ENCODE measurements around the gene ROPN1L. TPM values are rescaled to one million over a fixed set of nuclear protein-coding genes. Genes with fewer than 3 reads are reported as not detected.

Gene ROPN1L
- total and polyA plus RNA-seq, 2 of the 8 experiments (the other 6 are each of a cell fraction or from before 2014, with no cell fraction given): 0.24 to 0.73 TPM

GRCh38 chr5:10478436-10478835 lies 36.8 kb downstream of the ROPN1L start:
- Histone ChIP-seq H2BK12ac (ENCODE audit: low read depth, low read length) (peak overlapping the region; percentile 82; the same call in 1 of the 2 replicates), H3K23me2 (ENCODE audit: low read depth, low read length) (no peaks in the 10 kb centered on the region), H3K14ac (ENCODE audit: insufficient read length) (no peak overlapping the region), H3K36me3 (ENCODE audit: control insufficient read depth in 2 of 4, insufficient read depth in 4 of 4, low read length in 3 of 4) (no peaks in the 10 kb centered on the region), H2BK5ac (ENCODE audit: low read depth, low read length) (no peak overlapping the region), H3K56ac (replicated peaks; ENCODE audit: insufficient read length, low read depth, low read length) (no peak overlapping the region), H3K18ac (ENCODE audit: extremely low read depth, low read length) (0 out of 2 replicates have a peak overlapping the region, but pooled peaks have one; percentile 14), H3K27ac (ENCODE audit: low read depth, low read length) (no peak overlapping the region), H3K23ac (ENCODE audit: insufficient read length) (no peak overlapping the region), H3K27me3 (replicated peaks in 1 of 4; ENCODE audit: control insufficient read depth in 3 of 4, extremely low read depth in 1 of 4, insufficient read depth in 3 of 4, low read length in 3 of 4) (0 out of 7 replicates have a peak, but pooled peaks cover 0 to 4% (median 0%) of the 10 kb centered on the region in 4 experiments), H2AFZ (ENCODE audit: low read length) (no peak overlapping the region), H3K4me2 (ENCODE audit: insufficient read depth in 1 of 2, low read depth in 2 of 2, low read length in 2 of 2) (no peak overlapping the region), H4K20me1 (replicated peaks in 1 of 2; ENCODE audit: control insufficient read depth in 1 of 2, insufficient read depth in 2 of 2, low read length in 2 of 2) (no peaks in the 10 kb centered on the region), H3K9me3 (ENCODE audit: insufficient read depth in 2 of 2, low read depth in 1 of 2, low read length in 1 of 2) (peaks cover 6 to 10% of the 10 kb centered on the region in 2 experiments; a peak in 1 of 4 replicates), H2BK15ac (ENCODE audit: low read length) (no peak overlapping the region), H4K8ac (ENCODE audit: extremely low read depth, insufficient read depth, low read length) (no peak overlapping the region), H3K4me1 (replicated peaks in 1 of 4; ENCODE audit: control insufficient read depth in 3 of 4, insufficient read depth in 4 of 4, low read length in 3 of 4) (peaks cover 5 to 12% (median 8%) of the 10 kb centered on the region in 4 experiments; a peak in 4 of 7 replicates), H3K79me1 (ENCODE audit: low read depth, low read length) (no peaks in the 10 kb centered on the region), H4K5ac (ENCODE audit: insufficient read length, low read depth, low read length) (no peak overlapping the region), H3K4me3 (ENCODE audit: extremely low read depth in 1 of 4, insufficient read depth in 2 of 4, low read depth in 3 of 4, low read length in 4 of 4) (no peak overlapping the region), H3K79me2 (ENCODE audit: control insufficient read depth in 1 of 2, insufficient read depth in 2 of 2, low read length in 2 of 2) (no peaks in the 10 kb centered on the region), H2BK120ac (replicated peaks; ENCODE audit: low read depth, low read length) (no peak overlapping the region), H3K4ac (replicated peaks; ENCODE audit: insufficient read length, low read depth, low read length) (no peak overlapping the region), H2AK5ac (ENCODE audit: low read depth, low read length) (no peak overlapping the region), H3K9ac (replicated peaks in 1 of 4; ENCODE audit: extremely low read depth in 1 of 4, low read depth in 3 of 4, low read length in 3 of 4) (no peak overlapping the region), H4K91ac (replicated peaks; ENCODE audit: insufficient read length, low read length) (no peak overlapping the region), H2BK20ac (ENCODE audit: low read length) (peak overlapping the region; percentile 77; the same call in 1 of the 2 replicates)
- ChIA-PET POLR2A (ENCODE audit: partially characterized antibody) (no interaction called here), CTCF (ENCODE audit: partially characterized antibody) (interaction anchor here (0.7 to 3.0 kb wide), 11 partner anchors 10 to 211 kb away, joined by 3 to 11 read pairs (median 4); no protein-coding TSS in a partner anchor)
- no peak for FAIRE-seq
- DNase-seq (ENCODE audit: low read depth in 1 of 2, low spot score in 2 of 2): no peak
- 96% methylated on average over 5 of the region's 5 CpGs; no CpG with 5 or more reads in 1 of the 2 experiments for WGBS, 2 experiments (ENCODE audit: extremely low coverage in 1 of 2, insufficient coverage in 1 of 2, insufficient read length in 1 of 2, insufficient replicate concordance in 2 of 2, low coverage in 1 of 2, low lambda C conversion rate in 2 of 2, missing lambda C conversion rate in 1 of 2)
- TF ChIP-seq, protein P1, sequence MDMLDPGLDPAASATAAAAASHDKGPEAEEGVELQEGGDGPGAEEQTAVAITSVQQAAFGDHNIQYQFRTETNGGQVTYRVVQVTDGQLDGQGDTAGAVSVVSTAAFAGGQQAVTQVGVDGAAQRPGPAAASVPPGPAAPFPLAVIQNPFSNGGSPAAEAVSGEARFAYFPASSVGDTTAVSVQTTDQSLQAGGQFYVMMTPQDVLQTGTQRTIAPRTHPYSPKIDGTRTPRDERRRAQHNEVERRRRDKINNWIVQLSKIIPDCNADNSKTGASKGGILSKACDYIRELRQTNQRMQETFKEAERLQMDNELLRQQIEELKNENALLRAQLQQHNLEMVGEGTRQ (IDR thresholded peaks at IDR 0.05; ENCODE audit: low read length): no peak
- no peak for TF ChIP-seq NANOG (IDR thresholded peaks at IDR 0.05; ENCODE audit: insufficient read depth, low read depth, low read length, poor library complexity, severe bottlenecking)
- TF ChIP-seq, protein P2, sequence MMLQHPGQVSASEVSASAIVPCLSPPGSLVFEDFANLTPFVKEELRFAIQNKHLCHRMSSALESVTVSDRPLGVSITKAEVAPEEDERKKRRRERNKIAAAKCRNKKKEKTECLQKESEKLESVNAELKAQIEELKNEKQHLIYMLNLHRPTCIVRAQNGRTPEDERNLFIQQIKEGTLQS (IDR thresholded peaks at IDR 0.05; ENCODE audit: insufficient read depth, low read depth, low read length): no peak
- TF ChIP-seq CBX5 (IDR thresholded peaks at IDR 0.05; ENCODE audit: low read depth, low read length): no peak
- TF ChIP-seq SAP30 (IDR thresholded peaks at IDR 0.05; ENCODE audit: insufficient read depth, insufficient replicate concordance, low read length): no peak
- TF ChIP-seq CHD1 (IDR thresholded peaks at IDR 0.05; ENCODE audit: low read depth, low read length): no peak
- TF ChIP-seq TAF7 (optimal IDR thresholded peaks at IDR 0.05; ENCODE audit: borderline replicate concordance, low read depth, low read length): no peak
- no peak for TF ChIP-seq POU5F1 (IDR thresholded peaks at IDR 0.05; ENCODE audit: low read depth, low read length)
- TF ChIP-seq HDAC6 (IDR thresholded peaks at IDR 0.05; ENCODE audit: low read depth, low read length): no peak
- no peak for TF ChIP-seq RAD21 (IDR thresholded peaks at IDR 0.05 in 1 of 2, conservative IDR thresholded peaks at IDR 0.05 in 1 of 2; ENCODE audit: low read depth in 2 of 2, low read length in 2 of 2)
- TF ChIP-seq PHF8 (conservative IDR thresholded peaks at IDR 0.05; ENCODE audit: low read depth, low read length): no peak

Measured in H1 (cell line).